HepG2 (cell line): ENCODE measurements around the gene SYNE3. TPM values are rescaled to one million over a fixed set of nuclear protein-coding genes. Genes with fewer than 3 reads are reported as not detected.

Source experiments
- BRD4 ChIP-seq: sonication (generic); formaldehyde crosslinking; IDR thresholded peaks from 2 replicates; pipeline ENCODE4 v1.4.0; 2020; ENCODE audit warnings: missing genetic modification reagents
- CBX5 ChIP-seq: sonication (generic); formaldehyde crosslinking; IDR thresholded peaks from 2 replicates; pipeline ENCODE4 v1.4.0; 2020; ENCODE audit warnings: missing genetic modification reagents, borderline replicate concordance
- GATAD2A ChIP-seq: IDR thresholded peaks from 2 replicates; pipeline ENCODE4 v1.6.1; 2016
- HMG20A ChIP-seq: IDR thresholded peaks from 2 replicates; pipeline ENCODE4 v1.6.1; 2016; ENCODE audit warnings: borderline replicate concordance
- HMGXB4 ChIP-seq, 2 experiments: sonication (generic) in 1 of 2; formaldehyde crosslinking in 1 of 2; IDR thresholded peaks; 2 replicates each; pipeline versions ENCODE4 v1.4.0 to v1.6.1; 2018 to 2020; ENCODE audit warnings: missing genetic modification reagents in 2 of 2, borderline replicate concordance in 1 of 2, low read depth in 1 of 2, mild to moderate bottlenecking in 1 of 2, missing biosample characterization in 1 of 2
- MNT ChIP-seq: fragments of 450-650 bp; IDR thresholded peaks from 2 replicates; pipeline ENCODE4 v1.6.1; 2016
- NAIF1 ChIP-seq: sonication (generic); formaldehyde crosslinking; IDR thresholded peaks from 2 replicates; pipeline ENCODE4 v1.5.0; 2020; ENCODE audit warnings: mild to moderate bottlenecking, missing genetic modification reagents, borderline replicate concordance
- PAF1 ChIP-seq: IDR thresholded peaks from 2 replicates; pipeline ENCODE4 v1.6.1; 2016; ENCODE audit warnings: missing genetic modification reagents, missing compliant biosample characterization
- RXRB ChIP-seq: IDR thresholded peaks from 2 replicates; pipeline ENCODE4 v1.6.1; 2016; ENCODE audit warnings: borderline replicate concordance, missing genetic modification reagents, missing compliant biosample characterization
- SALL1 ChIP-seq: sonication (generic); formaldehyde crosslinking; IDR thresholded peaks from 2 replicates; pipeline ENCODE4 v1.8.0; 2022; ENCODE audit warnings: mild to moderate bottlenecking, missing genetic modification reagents
- SOX13 ChIP-seq, 3 experiments: fragments of 450-650 bp in 1 of 3; sonication (generic) in 1 of 3; formaldehyde crosslinking in 1 of 3; IDR thresholded peaks in 2 of 3; conservative IDR thresholded peaks in 1 of 3; 2 replicates each; pipeline versions ENCODE4 v1.5.0 to v1.6.1; 2016 to 2020; ENCODE audit warnings: antibody characterized with exemption in 1 of 3, mild to moderate bottlenecking in 1 of 3, missing compliant biosample characterization in 1 of 3, missing genetic modification reagents in 1 of 3, moderate library complexity in 1 of 3
- USF2 ChIP-seq, 2 experiments: sonication (generic) in 1 of 2; formaldehyde crosslinking in 1 of 2; IDR thresholded peaks; 2 replicates each; pipeline versions ENCODE4 v1.5.1 to v1.6.1; 2011 to 2020; ENCODE audit warnings: borderline replicate concordance in 1 of 2, low read depth in 1 of 2, low read length in 1 of 2, mild to moderate bottlenecking in 1 of 2, missing genetic modification reagents in 1 of 2, moderate library complexity in 1 of 2
- ZBTB3 ChIP-seq: sonication (generic); formaldehyde crosslinking; IDR thresholded peaks from 2 replicates; pipeline ENCODE4 v1.4.0; 2020; ENCODE audit warnings: low read depth, mild to moderate bottlenecking, moderate library complexity, missing genetic modification reagents, borderline replicate concordance
- ZC3H13 ChIP-seq: sonication (generic); formaldehyde crosslinking; IDR thresholded peaks from 2 replicates; pipeline ENCODE4 v1.8.1; 2023; ENCODE audit warnings: mild to moderate bottlenecking, missing genetic modification reagents, moderate library complexity
- ZNF280B ChIP-seq: sonication (generic); formaldehyde crosslinking; IDR thresholded peaks from 2 replicates; pipeline ENCODE4 v1.5.0; 2020; ENCODE audit warnings: missing genetic modification reagents, mild to moderate bottlenecking, borderline replicate concordance
- ZNF574 ChIP-seq: sonication (generic); formaldehyde crosslinking; IDR thresholded peaks from 2 replicates; pipeline ENCODE4 v1.4.0; 2020; ENCODE audit warnings: missing genetic modification reagents
- ZNF724P ChIP-seq: sonication (generic); formaldehyde crosslinking; IDR thresholded peaks from 2 replicates; pipeline ENCODE4 v1.8.0; 2022; ENCODE audit warnings: missing genetic modification reagents, borderline replicate concordance
- polyA plus RNA-seq, 8 experiments: library from polyadenylated mRNA; depleted of rRNA in 3 of 8; stranded (reverse) in 7 of 8; unstranded in 1 of 8; fragments of >200 nt; fragmentation: Illumina TruSeq in 4 of 8; extraction: Trizol in 4 of 8; gene quantifications; 2 replicates each; pipeline versions ENCODE4 v1.2.1 to v1.2.3, GENCODE V29; 2011 to 2016; ENCODE audit warnings: low read depth in 4 of 8, missing spikeins in 1 of 8, mixed read lengths in 1 of 8; ENCODE audit not compliant: insufficient read depth in 1 of 8
- total RNA-seq, 5 experiments: library from RNA; depleted of rRNA; stranded (reverse); fragments of >200 nt; fragmentation: Illumina TruSeq; extraction: Trizol; gene quantifications; 2 replicates each; pipeline ENCODE4 v1.2.3, GENCODE V29; 2016; ENCODE audit warnings: low read depth in 1 of 5

The SYNE3 gene
- total and polyA plus RNA-seq, 2 of the 13 experiments (the other 11 are each of a cell fraction or from before 2014, with no cell fraction given), result 7.8 to 8.0 TPM

- no peak for TF ChIP-seq MNT
- peak in 1 of 2 experiments; percentile 24; a peak in 2 of 4 replicates for TF ChIP-seq HMGXB4 (CRISPR knock-in tag; IDR thresholded peaks at IDR 0.05; ENCODE audit: borderline replicate concordance in 1 of 2, low read depth in 1 of 2)
- TF ChIP-seq ZNF280B (CRISPR knock-in tag), result no peak
- no peak for TF ChIP-seq ZNF724P
- TF ChIP-seq GATAD2A (CRISPR knock-in tag), result peak; percentile 55
- 0 out of 2 replicates have a peak, but pooled peaks have one; percentile 34 for TF ChIP-seq ZC3H13 (CRISPR knock-in tag)
- peak; percentile 8 for TF ChIP-seq ZNF574
- no peak for TF ChIP-seq HMG20A (CRISPR knock-in tag)
- TF ChIP-seq ZBTB3, result no peak
- TF ChIP-seq SALL1, result peak; percentile 59
- 0 out of 2 replicates have a peak, but pooled peaks have one; percentile 31 for TF ChIP-seq PAF1
- TF ChIP-seq SOX13 (IDR thresholded peaks at IDR 0.05), result no peak
- TF ChIP-seq SOX13 (CRISPR knock-in tag; conservative IDR thresholded peaks at IDR 0.05 in 1 of 2, IDR thresholded peaks at IDR 0.05 in 1 of 2), result peak in 1 of 2 experiments; percentile 37; a peak in 1 of 4 replicates
- TF ChIP-seq USF2 (IDR thresholded peaks at IDR 0.05; ENCODE audit: low read depth, low read length), result no peak
- peak; percentile 42; the same call in 1 of the 2 replicates for TF ChIP-seq USF2 (CRISPR knock-in tag; IDR thresholded peaks at IDR 0.05; ENCODE audit: borderline replicate concordance)
- 0 out of 2 replicates have a peak, but pooled peaks have one; percentile 35 for TF ChIP-seq CBX5 (CRISPR knock-in tag)
- peak; percentile 81; the same call in 1 of the 2 replicates for TF ChIP-seq BRD4 (CRISPR knock-in tag)
- no peak for TF ChIP-seq NAIF1 (CRISPR knock-in tag)
- TF ChIP-seq RXRB, result peak; percentile 55; the same call in 1 of the 2 replicates
Measured at GRCh38 chr14:95523815-95524448, 7.5 kb upstream of the SYNE3 start (continued).
